GM13976 (cell line): ENCODE measurements around the gene HEATR9.

Experiments
- DNase-seq: peaks from one replicate; pipeline ENCODE4 v3.0.0; 2012; ENCODE audit warnings: low spot score
- CTCF ChIP-seq: IDR thresholded peaks from 2 replicates; pipeline ENCODE4 v1.5.1; 2012; ENCODE audit warnings: borderline replicate concordance, mild to moderate bottlenecking; ENCODE audit not compliant: insufficient read depth; ENCODE audit errors: extremely low read depth, missing control alignments, control extremely low read depth
- in situ Hi-C: fragments of 300-500 bp; cut with MboI; formaldehyde crosslinking; loops from one replicate; pipeline ENCODE4 v1.12.0; 2022; ENCODE audit warnings: low sequenced_read_pairs, mixed read lengths, inconsistent platforms; ENCODE audit not compliant: unreplicated experiment

The HEATR9 gene

GRCh38 chr17:35825206-35825605, 43.5 kb downstream of the HEATR9 start:
- in situ Hi-C loops, result no loop called here
- no peak for DNase-seq
- no peak for TF ChIP-seq CTCF

GRCh38 chr17:35821308-35821707, 47.4 kb downstream of the HEATR9 start:
- no peak for TF ChIP-seq CTCF
- DNase-seq, result no peak
- in situ Hi-C loops, result no loop called here

GRCh38 chr17:35819455-35819854, 49.2 kb downstream of the HEATR9 start:
- in situ Hi-C loops, result no loop called here
- no peak for DNase-seq
- no peak for TF ChIP-seq CTCF

GRCh38 chr17:35817196-35817595, 51.5 kb downstream of the HEATR9 start:
- in situ Hi-C loops, result no loop called here
- DNase-seq, result no peak
- TF ChIP-seq CTCF, result no peak

- in situ Hi-C loops, result no loop called here
- no peak for TF ChIP-seq CTCF
- no peak for DNase-seq
Measured at GRCh38 chr17:35816723-35817122, 52.0 kb downstream of the HEATR9 start.

- no peak for TF ChIP-seq CTCF
- no peak for DNase-seq
- in situ Hi-C loops, result no loop called here
Measured at GRCh38 chr17:35812456-35812855, 56.2 kb downstream of the HEATR9 start.

GRCh38 chr17:35811759-35812158, 56.9 kb downstream of the HEATR9 start:
- DNase-seq, result no peak
- in situ Hi-C loops, result no loop called here
- no peak for TF ChIP-seq CTCF
